ENCODE data around the gene NUP188.
A peak's percentile ranks its signal among the peaks of the same experiment; 100 is the strongest.
"Not testable (repeated sequence)": the region's sequence is repeated elsewhere in the genome, so short reads cannot be mapped to it uniquely, and the experiment has no call there.

NUP188 gene

GRCh38 chr9:129027685-129028191, 80.2 kb downstream of the NUP188 start:
- no peaks in the 10 kb centered on the region for H3K36me3 ChIP-seq (ENCODE audit: control insufficient read depth in 1 of 2, insufficient read depth in 2 of 2, low read length in 2 of 2)
- no peaks in the 10 kb centered on the region for H3K9me3 ChIP-seq (ENCODE audit: control insufficient read depth in 1 of 2, low read length in 2 of 2)
- no peaks in the 10 kb centered on the region for H3K27me3 ChIP-seq (ENCODE audit: control insufficient read depth in 1 of 2, insufficient read depth in 2 of 2, low read length in 2 of 2)
- peak overlapping the region; percentile 76 to 86 for H3K4me3 ChIP-seq (ENCODE audit: low read depth in 1 of 2, low read length in 2 of 2)
- H3K9ac ChIP-seq (ENCODE audit: low read depth in 1 of 2, low read length in 2 of 2): peak overlapping the region; percentile 70 to 90
- peaks cover 30 to 31% of the 10 kb centered on the region in 2 donors for H3K4me1 ChIP-seq (ENCODE audit: control insufficient read depth in 1 of 2, insufficient read depth in 2 of 2, low read length in 2 of 2)
- peak overlapping the region; percentile 42 for H3K27ac ChIP-seq (ENCODE audit: low read depth, low read length)

GRCh38 chr9:129028192-129028966, 80.9 kb downstream of the NUP188 start, which contains the start of gene SH3GLB2:
Gene SH3GLB2, minus strand, starts transcription at chr9:129028331. Its CDS starts 177 bp downstream, at chr9:129028154.
- Histone ChIP-seq H3K4me1 (ENCODE audit: control insufficient read depth in 1 of 2, insufficient read depth in 2 of 2, low read length in 2 of 2) (peaks cover 25 to 32% of the 10 kb centered on the region in 2 donors), H3K9ac (ENCODE audit: low read depth in 1 of 2, low read length in 2 of 2) (peak within 1 kb of the TSS; percentile 70 to 90), H3K27ac (ENCODE audit: low read depth, low read length) (peak within 1 kb of the TSS; percentile 42)

GRCh38 chr9:129030191-129030590, 82.7 kb downstream of the NUP188 start:
- H3K36me3 ChIP-seq (ENCODE audit: control insufficient read depth in 1 of 2, insufficient read depth in 2 of 2, low read length in 2 of 2): no peaks in the 10 kb centered on the region
- no peak overlapping the region for H3K9ac ChIP-seq (ENCODE audit: low read depth in 1 of 2, low read length in 2 of 2)
- H3K27ac ChIP-seq (ENCODE audit: low read depth, low read length): no peak overlapping the region
- H3K4me1 ChIP-seq (ENCODE audit: control insufficient read depth in 1 of 2, insufficient read depth in 2 of 2, low read length in 2 of 2): peaks cover 19 to 31% of the 10 kb centered on the region in 2 donors
- no peaks in the 10 kb centered on the region for H3K9me3 ChIP-seq (ENCODE audit: control insufficient read depth in 1 of 2, low read length in 2 of 2)
- H3K4me3 ChIP-seq (ENCODE audit: low read depth in 1 of 2, low read length in 2 of 2): no peak overlapping the region
- no peaks in the 10 kb centered on the region for H3K27me3 ChIP-seq (ENCODE audit: control insufficient read depth in 1 of 2, insufficient read depth in 2 of 2, low read length in 2 of 2)

More at GRCh38 chr9:129028192-129028966, 80.9 kb downstream of the NUP188 start, which contains the start of gene SH3GLB2:
- H3K9me3 ChIP-seq (ENCODE audit: control insufficient read depth in 1 of 2, low read length in 2 of 2): no peaks in the 10 kb centered on the region
- peak within 1 kb of the TSS; percentile 76 to 86 for H3K4me3 ChIP-seq (ENCODE audit: low read depth in 1 of 2, low read length in 2 of 2)
- H3K36me3 ChIP-seq (ENCODE audit: control insufficient read depth in 1 of 2, insufficient read depth in 2 of 2, low read length in 2 of 2): no peaks in the 10 kb centered on the region
- H3K27me3 ChIP-seq (ENCODE audit: control insufficient read depth in 1 of 2, insufficient read depth in 2 of 2, low read length in 2 of 2): no peaks in the 10 kb centered on the region

GRCh38 chr9:129031514-129031913, 84.0 kb downstream of the NUP188 start:
- H3K27ac ChIP-seq (ENCODE audit: low read depth, low read length): no peak overlapping the region
- no peaks in the 10 kb centered on the region for H3K9me3 ChIP-seq (ENCODE audit: control insufficient read depth in 1 of 2, low read length in 2 of 2)
- H3K4me1 ChIP-seq (ENCODE audit: control insufficient read depth in 1 of 2, insufficient read depth in 2 of 2, low read length in 2 of 2): peaks cover 24 to 26% of the 10 kb centered on the region in 2 donors
- no peaks in the 10 kb centered on the region for H3K36me3 ChIP-seq (ENCODE audit: control insufficient read depth in 1 of 2, insufficient read depth in 2 of 2, low read length in 2 of 2)
- H3K27me3 ChIP-seq (ENCODE audit: control insufficient read depth in 1 of 2, insufficient read depth in 2 of 2, low read length in 2 of 2): no peaks in the 10 kb centered on the region
- no peak overlapping the region for H3K9ac ChIP-seq (ENCODE audit: low read depth in 1 of 2, low read length in 2 of 2)
- no peak overlapping the region for H3K4me3 ChIP-seq (ENCODE audit: low read depth in 1 of 2, low read length in 2 of 2)

GRCh38 chr9:129032541-129033159, 85.2 kb downstream of the NUP188 start:
- no peaks in the 10 kb centered on the region for H3K36me3 ChIP-seq (ENCODE audit: control insufficient read depth in 1 of 2, insufficient read depth in 2 of 2, low read length in 2 of 2)
- H3K4me3 ChIP-seq (ENCODE audit: low read depth in 1 of 2, low read length in 2 of 2): no peak overlapping the region

GRCh38 chr9:129033216-129033615, 85.7 kb downstream of the NUP188 start:
- no peaks in the 10 kb centered on the region for H3K9me3 ChIP-seq (ENCODE audit: control insufficient read depth in 1 of 2, low read length in 2 of 2)
- no peaks in the 10 kb centered on the region for H3K27me3 ChIP-seq (ENCODE audit: control insufficient read depth in 1 of 2, insufficient read depth in 2 of 2, low read length in 2 of 2)
- no peaks in the 10 kb centered on the region for H3K36me3 ChIP-seq (ENCODE audit: control insufficient read depth in 1 of 2, insufficient read depth in 2 of 2, low read length in 2 of 2)
- H3K4me3 ChIP-seq (ENCODE audit: low read depth in 1 of 2, low read length in 2 of 2): no peak overlapping the region
- no peak overlapping the region for H3K9ac ChIP-seq (ENCODE audit: low read depth in 1 of 2, low read length in 2 of 2)
- no peak overlapping the region for H3K27ac ChIP-seq (ENCODE audit: low read depth, low read length)
- H3K4me1 ChIP-seq (ENCODE audit: control insufficient read depth in 1 of 2, insufficient read depth in 2 of 2, low read length in 2 of 2): peaks cover 24 to 27% of the 10 kb centered on the region in 2 donors

More at GRCh38 chr9:129032541-129033159, 85.2 kb downstream of the NUP188 start:
- Histone ChIP-seq H3K9me3 (ENCODE audit: control insufficient read depth in 1 of 2, low read length in 2 of 2) (no peaks in the 10 kb centered on the region), H3K4me1 (ENCODE audit: control insufficient read depth in 1 of 2, insufficient read depth in 2 of 2, low read length in 2 of 2) (peaks cover 19 to 22% of the 10 kb centered on the region in 2 donors), H3K27ac (ENCODE audit: low read depth, low read length) (no peak overlapping the region), H3K27me3 (ENCODE audit: control insufficient read depth in 1 of 2, insufficient read depth in 2 of 2, low read length in 2 of 2) (no peaks in the 10 kb centered on the region), H3K9ac (ENCODE audit: low read depth in 1 of 2, low read length in 2 of 2) (no peak overlapping the region)

- Histone ChIP-seq H3K27ac (ENCODE audit: low read depth, low read length) (peak overlapping the region; percentile 69), H3K4me1 (ENCODE audit: control insufficient read depth in 1 of 2, insufficient read depth in 2 of 2, low read length in 2 of 2) (peaks cover 23 to 27% of the 10 kb centered on the region in 2 donors), H3K9ac (ENCODE audit: low read depth in 1 of 2, low read length in 2 of 2) (peak overlapping the region; percentile 75 to 80), H3K4me3 (ENCODE audit: low read depth in 1 of 2, low read length in 2 of 2) (peak overlapping the region; percentile 73 to 91)
- H3K36me3 ChIP-seq (ENCODE audit: control insufficient read depth in 1 of 2, insufficient read depth in 2 of 2, low read length in 2 of 2); H3K9me3 ChIP-seq (ENCODE audit: control insufficient read depth in 1 of 2, low read length in 2 of 2); H3K27me3 ChIP-seq (ENCODE audit: control insufficient read depth in 1 of 2, insufficient read depth in 2 of 2, low read length in 2 of 2): not testable (repeated sequence)
These were observed 88.3 kb downstream of the NUP188 start for GRCh38 chr9:129035838-129036237.

GRCh38 chr9:129036241-129036922, 88.9 kb downstream of the NUP188 start, which contains the start of gene MIGA2:
Gene MIGA2, plus strand, starts transcription at chr9:129036626. Its CDS starts 3,969 bp downstream, at chr9:129040595.
- Histone ChIP-seq H3K9me3 (ENCODE audit: control insufficient read depth in 1 of 2, low read length in 2 of 2) (no peaks in the 10 kb centered on the region), H3K4me1 (ENCODE audit: control insufficient read depth in 1 of 2, insufficient read depth in 2 of 2, low read length in 2 of 2) (peaks cover 23 to 27% of the 10 kb centered on the region in 2 donors), H3K36me3 (ENCODE audit: control insufficient read depth in 1 of 2, insufficient read depth in 2 of 2, low read length in 2 of 2) (peaks cover under 1 to 8% of the 10 kb centered on the region in 2 donors), H3K27me3 (ENCODE audit: control insufficient read depth in 1 of 2, insufficient read depth in 2 of 2, low read length in 2 of 2) (no peaks in the 10 kb centered on the region), H3K27ac (ENCODE audit: low read depth, low read length) (peak within 1 kb of the TSS; percentile 69), H3K4me3 (ENCODE audit: low read depth in 1 of 2, low read length in 2 of 2) (peak within 1 kb of the TSS; percentile 91 to 95), H3K9ac (ENCODE audit: low read depth in 1 of 2, low read length in 2 of 2) (peak within 1 kb of the TSS; percentile 80 to 88)

- H3K27ac ChIP-seq (ENCODE audit: low read depth, low read length): no peak overlapping the region
- peaks cover 23 to 27% of the 10 kb centered on the region in 2 donors for H3K4me1 ChIP-seq (ENCODE audit: control insufficient read depth in 1 of 2, insufficient read depth in 2 of 2, low read length in 2 of 2)
- H3K36me3 ChIP-seq (ENCODE audit: control insufficient read depth in 1 of 2, insufficient read depth in 2 of 2, low read length in 2 of 2): peaks cover 8 to 16% of the 10 kb centered on the region in 2 donors
- no peaks in the 10 kb centered on the region for H3K27me3 ChIP-seq (ENCODE audit: control insufficient read depth in 1 of 2, insufficient read depth in 2 of 2, low read length in 2 of 2)
- H3K9ac ChIP-seq (ENCODE audit: low read depth in 1 of 2, low read length in 2 of 2): peak overlapping the region; percentile 80 to 88
- H3K9me3 ChIP-seq (ENCODE audit: control insufficient read depth in 1 of 2, low read length in 2 of 2): no peaks in the 10 kb centered on the region
- H3K4me3 ChIP-seq (ENCODE audit: low read depth in 1 of 2, low read length in 2 of 2): peak overlapping the region; percentile 91 to 95
These were observed 89.6 kb downstream of the NUP188 start for GRCh38 chr9:129036923-129037766.
